NB4 (cell line): ENCODE data around the gene LONRF3.
A peak's percentile ranks its signal among the peaks of the same experiment; 100 is the strongest.
"Not testable (repeated sequence)": the region's sequence is repeated elsewhere in the genome, so short reads cannot be mapped to it uniquely, and the experiment has no call there.

Source experiments
- DNase-seq: peaks from one replicate; pipeline ENCODE4 v3.0.0; 2010; ENCODE audit warnings: low read depth
- H3K4me3 ChIP-seq: one replicate; pipeline ENCODE4 v1.5.1; 2011; ENCODE audit warnings: mild to moderate bottlenecking, low read depth, low read length, moderate library complexity
- CTCF ChIP-seq: IDR thresholded peaks from one replicate; pipeline ENCODE4 v1.5.1; 2012; ENCODE audit warnings: low read depth, low read length
- MAX ChIP-seq: IDR thresholded peaks from 2 replicates; pipeline ENCODE4 v1.6.1; 2011; ENCODE audit warnings: low read depth, low read length
- MYC ChIP-seq: IDR thresholded peaks from 2 replicates; pipeline ENCODE4 v1.6.1; 2011; ENCODE audit warnings: low read depth, low read length
- POLR2A ChIP-seq: IDR thresholded peaks from 2 replicates; pipeline ENCODE4 v1.6.1; 2011; ENCODE audit warnings: mild to moderate bottlenecking; ENCODE audit not compliant: insufficient read length; ENCODE audit errors: extremely low read depth

The LONRF3 gene

GRCh38 chrX:118988911-118989310 lies 14.5 kb downstream of the LONRF3 start:
- no peak for DNase-seq
- no peak overlapping the region for H3K4me3 ChIP-seq
- TF ChIP-seq CTCF: no peak
- TF ChIP-seq MAX: no peak
- TF ChIP-seq POLR2A: no peak

GRCh38 chrX:118989886-118990285 lies 15.5 kb downstream of the LONRF3 start:
- no peak for TF ChIP-seq MYC
- TF ChIP-seq MAX: no peak
- TF ChIP-seq CTCF: no peak
- no peak for TF ChIP-seq POLR2A
- no peak overlapping the region for H3K4me3 ChIP-seq
- no peak for DNase-seq

- no peak for DNase-seq
- TF ChIP-seq MAX (no peak), POLR2A (no peak), MYC (no peak), CTCF (no peak)
- H3K4me3 ChIP-seq: no peak overlapping the region
These were observed 16.3 kb downstream of the LONRF3 start for GRCh38 chrX:118990512-118991227.

- not testable (repeated sequence) for DNase-seq
These were observed 18.2 kb downstream of the LONRF3 start for GRCh38 chrX:118992441-118993121.

GRCh38 chrX:119003462-119003861 lies 29.0 kb downstream of the LONRF3 start:
- DNase-seq: no peak
- TF ChIP-seq MYC (no peak), CTCF (no peak), MAX (no peak), POLR2A (no peak)
- H3K4me3 ChIP-seq: no peak overlapping the region

More at GRCh38 chrX:118992441-118993121, 18.2 kb downstream of the LONRF3 start:
- H3K4me3 ChIP-seq: not testable (repeated sequence)

GRCh38 chrX:119004920-119005524 lies 30.6 kb downstream of the LONRF3 start:
- H3K4me3 ChIP-seq: no peak overlapping the region
- peak; percentile 25; the same call in 1 of the 2 replicates for TF ChIP-seq MAX
- no peak for TF ChIP-seq MYC
- peak; percentile 93 for TF ChIP-seq CTCF
- peak; percentile 56 for DNase-seq
